ENCODE measurements around the gene BAIAP3. TPM values are rescaled to one million over a fixed set of nuclear protein-coding genes. Genes with fewer than 3 reads are reported as not detected.

The BAIAP3 gene
- total and polyA plus RNA-seq, 2 experiments from 2014 or later: 0.23 to 0.86 TPM

- no peak for TF ChIP-seq EZH2 (IDR thresholded peaks at IDR 0.05; ENCODE audit: insufficient read depth, poor library complexity, severe bottlenecking)
- TF ChIP-seq EZH2phosphoT487 (IDR thresholded peaks at IDR 0.05; ENCODE audit: insufficient read depth, low read depth): no peak
- Histone ChIP-seq H3K4me2 (ENCODE audit: unreplicated experiment) (no peak overlapping the region), H3K27me3 (replicated peaks; ENCODE audit: insufficient read depth) (no peaks in the 10 kb centered on the region), H3K79me2 (ENCODE audit: insufficient read depth) (peaks cover 96% of the 10 kb centered on the region), H3K9me3 (ENCODE audit: low read depth) (no peaks in the 10 kb centered on the region), H3K4me3 (no peak overlapping the region), H3K27ac (no peak overlapping the region), H3K4me1 (ENCODE audit: insufficient read depth) (peaks cover 16% of the 10 kb centered on the region), H3K9me2 (ENCODE audit: insufficient read depth) (no peaks in the 10 kb centered on the region), H3K36me3 (ENCODE audit: low read depth) (peaks cover 23% of the 10 kb centered on the region), H3K9ac (no peak overlapping the region), H2AFZ (no peak overlapping the region), H4K20me1 (ENCODE audit: insufficient read depth) (peaks cover 21% of the 10 kb centered on the region), H3F3A (ENCODE audit: insufficient read depth) (peaks cover 12% of the 10 kb centered on the region; the same call in 1 of the 2 replicates)
- WGBS, 2 experiments (ENCODE audit: low coverage in 1 of 2, low lambda C conversion rate in 2 of 2, missing lambda C conversion rate in 2 of 2): 91 to 93% methylated on average over 26 to 28 of the region's 28 CpGs
- no peak for DNase-seq
- in situ Hi-C loops (cut with MboI): no loop called here
These were observed 18.9 kb upstream of the BAIAP3 start for GRCh38 chr16:1314399-1315068.

- peaks cover 99% of the 10 kb centered on the region for H3K79me2 ChIP-seq (ENCODE audit: insufficient read depth)
- no peaks in the 10 kb centered on the region for H3K27me3 ChIP-seq (replicated peaks; ENCODE audit: insufficient read depth)
- no peak overlapping the region for H3K9ac ChIP-seq
- no peaks in the 10 kb centered on the region for H3K9me2 ChIP-seq (ENCODE audit: insufficient read depth)
- no peak overlapping the region for H2AFZ ChIP-seq
- 81 to 82% methylated on average over 37 to 46 of the region's 46 CpGs for WGBS, 2 experiments (ENCODE audit: low coverage in 1 of 2, low lambda C conversion rate in 2 of 2, missing lambda C conversion rate in 2 of 2)
- H3K27ac ChIP-seq: no peak overlapping the region
- in situ Hi-C loops (cut with MboI): no loop called here
- H3K9me3 ChIP-seq (ENCODE audit: low read depth): no peaks in the 10 kb centered on the region
- H3K36me3 ChIP-seq (ENCODE audit: low read depth): peaks cover 23% of the 10 kb centered on the region
- TF ChIP-seq EZH2phosphoT487 (IDR thresholded peaks at IDR 0.05; ENCODE audit: insufficient read depth, low read depth): no peak
- TF ChIP-seq EZH2 (IDR thresholded peaks at IDR 0.05; ENCODE audit: insufficient read depth, poor library complexity, severe bottlenecking): no peak
- peaks cover 8% of the 10 kb centered on the region; the same call in 1 of the 2 replicates for H3F3A ChIP-seq (ENCODE audit: insufficient read depth)
- peaks cover 18% of the 10 kb centered on the region for H4K20me1 ChIP-seq (ENCODE audit: insufficient read depth)
- H3K4me3 ChIP-seq: no peak overlapping the region
- H3K4me2 ChIP-seq (ENCODE audit: unreplicated experiment): no peak overlapping the region
- DNase-seq: no peak
- peaks cover 16% of the 10 kb centered on the region for H3K4me1 ChIP-seq (ENCODE audit: insufficient read depth)
These were observed 18.1 kb upstream of the BAIAP3 start for GRCh38 chr16:1315081-1316032.

GRCh38 chr16:1316033-1316405, 17.4 kb upstream of the BAIAP3 start:
- Histone ChIP-seq H3K4me3 (no peak overlapping the region), H3F3A (ENCODE audit: insufficient read depth) (peaks cover 3% of the 10 kb centered on the region; the same call in 1 of the 2 replicates), H3K36me3 (ENCODE audit: low read depth) (peaks cover 23% of the 10 kb centered on the region), H2AFZ (no peak overlapping the region), H3K9me3 (ENCODE audit: low read depth) (no peaks in the 10 kb centered on the region), H3K9me2 (ENCODE audit: insufficient read depth) (no peaks in the 10 kb centered on the region), H3K27me3 (replicated peaks; ENCODE audit: insufficient read depth) (no peaks in the 10 kb centered on the region), H3K27ac (no peak overlapping the region), H3K4me1 (ENCODE audit: insufficient read depth) (peaks cover 16% of the 10 kb centered on the region), H3K79me2 (ENCODE audit: insufficient read depth) (peaks cover 94% of the 10 kb centered on the region), H4K20me1 (ENCODE audit: insufficient read depth) (peaks cover 14% of the 10 kb centered on the region), H3K4me2 (ENCODE audit: unreplicated experiment) (no peak overlapping the region), H3K9ac (no peak overlapping the region)
- TF ChIP-seq EZH2 (IDR thresholded peaks at IDR 0.05; ENCODE audit: insufficient read depth, poor library complexity, severe bottlenecking): no peak
- no peak for TF ChIP-seq EZH2phosphoT487 (IDR thresholded peaks at IDR 0.05; ENCODE audit: insufficient read depth, low read depth)
- in situ Hi-C loops (cut with MboI): no loop called here
- no peak for DNase-seq
- 94 to 95% methylated on average over 14 of the region's 14 CpGs for WGBS, 2 experiments (ENCODE audit: low coverage in 1 of 2, low lambda C conversion rate in 2 of 2, missing lambda C conversion rate in 2 of 2)

GRCh38 chr16:1317479-1318267, 15.8 kb upstream of the BAIAP3 start:
- peaks cover 23% of the 10 kb centered on the region for H3K36me3 ChIP-seq (ENCODE audit: low read depth)
- in situ Hi-C loops (cut with MboI): no loop called here
- peaks cover 2% of the 10 kb centered on the region; the same call in 1 of the 2 replicates for H4K20me1 ChIP-seq (ENCODE audit: insufficient read depth)

More at GRCh38 chr16:1317479-1318267, 15.8 kb upstream of the BAIAP3 start:
- no peaks in the 10 kb centered on the region for H3F3A ChIP-seq (ENCODE audit: insufficient read depth)
- H3K79me2 ChIP-seq (ENCODE audit: insufficient read depth): peaks cover 77% of the 10 kb centered on the region
- no peaks in the 10 kb centered on the region for H3K27me3 ChIP-seq (replicated peaks; ENCODE audit: insufficient read depth)
- H3K27ac ChIP-seq: no peak overlapping the region
- H3K4me1 ChIP-seq (ENCODE audit: insufficient read depth): peaks cover under 1% of the 10 kb centered on the region; the same call in 1 of the 2 replicates
- H3K9me3 ChIP-seq (ENCODE audit: low read depth): no peaks in the 10 kb centered on the region
- H3K4me2 ChIP-seq (ENCODE audit: unreplicated experiment): no peak overlapping the region
- DNase-seq: no peak
- WGBS, 2 experiments (ENCODE audit: low coverage in 1 of 2, low lambda C conversion rate in 2 of 2, missing lambda C conversion rate in 2 of 2): 86 to 90% methylated on average over 32 of the region's 32 CpGs
- no peaks in the 10 kb centered on the region for H3K9me2 ChIP-seq (ENCODE audit: insufficient read depth)
- no peak overlapping the region for H2AFZ ChIP-seq
- H3K9ac ChIP-seq: no peak overlapping the region
- H3K4me3 ChIP-seq: no peak overlapping the region
- no peak for TF ChIP-seq EZH2 (IDR thresholded peaks at IDR 0.05; ENCODE audit: insufficient read depth, poor library complexity, severe bottlenecking)
- no peak for TF ChIP-seq EZH2phosphoT487 (IDR thresholded peaks at IDR 0.05; ENCODE audit: insufficient read depth, low read depth)
